KMS-11 (cell line): ENCODE data around the gene CIAO3.
A peak's percentile ranks its signal among the peaks of the same experiment; 100 is the strongest.

Source experiments
- H2AFZ ChIP-seq: fragments of 200-600 bp; sonication (generic); 2 replicates; pipeline ENCODE4 v1.6.1; 2016; ENCODE audit warnings: antibody characterized with exemption, mixed run types, low read depth
- H3K27ac ChIP-seq: fragments of 200-600 bp; sonication (generic); 2 replicates; pipeline ENCODE4 v1.6.1; 2016; ENCODE audit warnings: mild to moderate bottlenecking, mixed run types
- H3K27me3 ChIP-seq: fragments of 200-600 bp; sonication (generic); 2 replicates; pipeline ENCODE4 v1.6.1; 2017; ENCODE audit warnings: mild to moderate bottlenecking, low read depth, mixed run types, moderate library complexity; ENCODE audit not compliant: insufficient read depth
- H3K36me3 ChIP-seq: fragments of 200-600 bp; sonication (generic); 2 replicates; pipeline ENCODE4 v1.6.1; 2017; ENCODE audit warnings: mild to moderate bottlenecking, mixed run types; ENCODE audit not compliant: insufficient read depth
- H3K4me1 ChIP-seq: fragments of 200-600 bp; sonication (generic); 2 replicates; pipeline ENCODE4 v1.6.1; 2016; ENCODE audit warnings: mild to moderate bottlenecking, low read depth, mixed run types; ENCODE audit not compliant: poor library complexity, severe bottlenecking
- H3K4me2 ChIP-seq: fragments of 200-600 bp; sonication (generic); 2 replicates; pipeline ENCODE4 v1.7.0; 2016; ENCODE audit warnings: mild to moderate bottlenecking, mixed run types
- H3K4me3 ChIP-seq: fragments of 200-600 bp; sonication (generic); IDR thresholded peaks from 2 replicates; pipeline ENCODE4 v1.6.1; 2017; ENCODE audit warnings: low read depth, low read length, mixed read lengths; ENCODE audit not compliant: insufficient read depth
- H3K79me2 ChIP-seq: fragments of 200-600 bp; sonication (generic); 2 replicates; pipeline ENCODE4 v1.6.1; 2016; ENCODE audit warnings: low read depth, mixed run types; ENCODE audit not compliant: insufficient read depth
- H3K9ac ChIP-seq: fragments of 200-600 bp; sonication (generic); 2 replicates; pipeline ENCODE4 v1.6.1; 2016; ENCODE audit warnings: mild to moderate bottlenecking, mixed run types
- H4K20me1 ChIP-seq: fragments of 200-600 bp; sonication (generic); 2 replicates; pipeline ENCODE4 v1.6.1; 2016; ENCODE audit warnings: mild to moderate bottlenecking, mixed run types; ENCODE audit not compliant: insufficient read depth
- TF ChIP-seq, protein P1 (sequence below): fragments of 200-600 bp; sonication (generic); conservative IDR thresholded peaks from 2 replicates; pipeline ENCODE4 v1.6.1; 2017; ENCODE audit warnings: low read depth, mild to moderate bottlenecking, antibody characterized with exemption, low read length, moderate library complexity, mixed read lengths

CIAO3 gene

DNA sequence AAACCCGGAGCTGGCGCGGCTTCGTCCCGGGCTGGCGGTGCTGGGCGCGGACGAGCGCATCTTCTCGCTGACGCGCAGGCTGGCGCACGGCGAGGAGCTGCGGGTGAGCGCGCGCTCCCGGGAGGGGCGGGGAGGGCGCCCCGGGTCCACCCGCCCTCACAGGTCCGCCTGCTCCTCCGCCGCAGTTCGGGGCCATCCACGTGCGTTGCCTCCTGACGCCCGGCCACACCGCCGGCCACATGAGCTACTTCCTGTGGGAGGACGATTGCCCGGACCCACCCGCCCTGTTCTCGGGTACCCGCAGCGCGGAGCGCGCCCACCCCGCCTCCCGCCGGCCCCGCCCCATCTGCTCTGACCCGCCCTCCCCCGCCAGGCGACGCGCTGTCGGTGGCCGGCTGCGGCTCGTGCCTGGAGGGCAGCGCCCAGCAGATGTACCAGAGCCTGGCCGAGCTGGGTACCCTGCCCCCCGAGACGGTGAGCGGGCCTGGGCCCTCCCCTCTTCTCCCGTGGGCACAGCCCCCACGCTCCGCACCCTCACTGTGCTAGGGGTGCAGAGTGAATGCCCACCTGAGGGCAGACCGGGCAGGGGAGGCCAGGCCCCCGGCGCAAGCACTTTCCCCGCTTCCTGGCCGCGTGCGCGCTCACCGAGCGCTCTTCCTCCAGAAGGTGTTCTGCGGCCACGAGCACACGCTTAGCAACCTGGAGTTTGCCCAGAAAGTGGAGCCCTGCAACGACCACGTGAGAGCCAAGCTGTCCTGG is 12.5 kb downstream of the CIAO3 start:
- Histone ChIP-seq H3K79me2 (no peaks in the 10 kb centered on the region), H3K27me3 (no peaks in the 10 kb centered on the region), H3K4me2 (no peak overlapping the region), H3K27ac (no peak overlapping the region), H2AFZ (no peak overlapping the region), H3K36me3 (no peaks in the 10 kb centered on the region), H3K4me1 (peaks cover 32% of the 10 kb centered on the region), H4K20me1 (no peaks in the 10 kb centered on the region), H3K9ac (peak overlapping the region; percentile 86; the same call in 1 of the 2 replicates), H3K4me3 (no peak overlapping the region)
- TF ChIP-seq, protein P1, sequence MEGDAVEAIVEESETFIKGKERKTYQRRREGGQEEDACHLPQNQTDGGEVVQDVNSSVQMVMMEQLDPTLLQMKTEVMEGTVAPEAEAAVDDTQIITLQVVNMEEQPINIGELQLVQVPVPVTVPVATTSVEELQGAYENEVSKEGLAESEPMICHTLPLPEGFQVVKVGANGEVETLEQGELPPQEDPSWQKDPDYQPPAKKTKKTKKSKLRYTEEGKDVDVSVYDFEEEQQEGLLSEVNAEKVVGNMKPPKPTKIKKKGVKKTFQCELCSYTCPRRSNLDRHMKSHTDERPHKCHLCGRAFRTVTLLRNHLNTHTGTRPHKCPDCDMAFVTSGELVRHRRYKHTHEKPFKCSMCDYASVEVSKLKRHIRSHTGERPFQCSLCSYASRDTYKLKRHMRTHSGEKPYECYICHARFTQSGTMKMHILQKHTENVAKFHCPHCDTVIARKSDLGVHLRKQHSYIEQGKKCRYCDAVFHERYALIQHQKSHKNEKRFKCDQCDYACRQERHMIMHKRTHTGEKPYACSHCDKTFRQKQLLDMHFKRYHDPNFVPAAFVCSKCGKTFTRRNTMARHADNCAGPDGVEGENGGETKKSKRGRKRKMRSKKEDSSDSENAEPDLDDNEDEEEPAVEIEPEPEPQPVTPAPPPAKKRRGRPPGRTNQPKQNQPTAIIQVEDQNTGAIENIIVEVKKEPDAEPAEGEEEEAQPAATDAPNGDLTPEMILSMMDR: no peak

GRCh38 chr16:727291-727977 is 13.4 kb downstream of the CIAO3 start:
- no peaks in the 10 kb centered on the region for H3K79me2 ChIP-seq
- peak overlapping the region; percentile 55 for H3K27ac ChIP-seq
- TF ChIP-seq, protein P1: no peak
- peak overlapping the region; percentile 54 for H2AFZ ChIP-seq
- no peak overlapping the region for H3K4me3 ChIP-seq
- H3K9ac ChIP-seq: peak overlapping the region; percentile 86
- H3K27me3 ChIP-seq: no peaks in the 10 kb centered on the region
- no peaks in the 10 kb centered on the region for H4K20me1 ChIP-seq
- peak overlapping the region; percentile 92 for H3K4me2 ChIP-seq
- H3K36me3 ChIP-seq: no peaks in the 10 kb centered on the region
- H3K4me1 ChIP-seq: peaks cover 34% of the 10 kb centered on the region

GRCh38 chr16:726438-727290 is 14.1 kb downstream of the CIAO3 start, which contains the start of the genes CCDC78 and HAGHL:
Gene CCDC78 (minus strand): TSS chr16:726443. CDS start chr16:726367, 76 bp downstream.
Gene HAGHL (plus strand): TSS chr16:727106. CDS start chr16:727510, 404 bp downstream.
- Histone ChIP-seq H3K79me2 (no peaks in the 10 kb centered on the region), H3K27ac (peak within 1 kb of the TSS; percentile 55), H4K20me1 (no peaks in the 10 kb centered on the region), H3K4me3 (no peak within 1 kb of the TSS), H3K36me3 (no peaks in the 10 kb centered on the region), H3K27me3 (no peaks in the 10 kb centered on the region), H3K4me1 (peaks cover 41% of the 10 kb centered on the region), H3K9ac (peak within 1 kb of the TSS; percentile 86), H3K4me2 (peak within 1 kb of the TSS; percentile 98), H2AFZ (peak within 1 kb of the TSS; percentile 61)
- TF ChIP-seq, protein P1: no peak

GRCh38 chr16:726188-726437 is 14.7 kb downstream of the CIAO3 start:
- no peak overlapping the region for H3K27ac ChIP-seq
- 0 out of 2 replicates have a peak overlapping the region, but pooled peaks have one; percentile 9 for H3K9ac ChIP-seq
- peaks cover 44% of the 10 kb centered on the region for H3K4me1 ChIP-seq
- no peaks in the 10 kb centered on the region for H3K27me3 ChIP-seq
- TF ChIP-seq, protein P1: no peak
- no peak overlapping the region for H2AFZ ChIP-seq
- H3K4me2 ChIP-seq: peak overlapping the region; percentile 98
- no peaks in the 10 kb centered on the region for H3K79me2 ChIP-seq
- H3K4me3 ChIP-seq: no peak overlapping the region
- H4K20me1 ChIP-seq: no peaks in the 10 kb centered on the region
- no peaks in the 10 kb centered on the region for H3K36me3 ChIP-seq
